Keratinocyte (primary cell): ENCODE measurements around the gene FOXI1.

ENCODE experiments used
- EZH2 ChIP-seq: IDR thresholded peaks from one replicate; pipeline ENCODE4 v1.6.1; 2012; ENCODE audit warnings: inconsistent platforms, mild to moderate bottlenecking, low read length, moderate library complexity
- TF ChIP-seq, protein P1 (sequence below), 3 experiments: IDR thresholded peaks in 1 of 3; conservative IDR thresholded peaks in 1 of 3; optimal IDR thresholded peaks in 1 of 3; 2 replicates in 2 of 3; 3 replicates in 1 of 3; pipeline versions ENCODE3 to v1.5.1; 2011; ENCODE audit warnings: low read length in 3 of 3, mild to moderate bottlenecking in 3 of 3, moderate library complexity in 2 of 3, control low read depth in 1 of 3, inconsistent platforms in 1 of 3; ENCODE audit not compliant: insufficient read depth in 2 of 3; ENCODE audit errors: extremely low read depth in 1 of 3

DNA sequence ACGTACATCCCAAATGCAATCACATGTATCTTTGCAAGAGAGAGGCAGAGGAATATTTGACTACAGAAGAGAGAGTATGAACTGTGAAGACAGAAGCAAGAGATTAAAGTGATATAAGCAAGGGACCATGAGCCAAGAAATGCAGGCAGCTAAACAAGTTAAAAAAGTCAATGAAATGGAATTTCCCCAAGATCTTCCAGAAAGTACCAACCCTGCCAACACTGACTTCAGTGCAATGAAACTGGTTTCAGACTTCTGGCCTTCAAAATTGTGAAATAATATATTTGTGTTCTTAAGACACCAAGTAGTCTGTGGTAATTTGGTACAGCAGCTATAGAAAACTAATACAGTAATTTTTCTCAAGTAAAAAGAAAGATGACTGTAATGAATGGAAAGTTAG, 20.9 kb downstream of the FOXI1 start:
- TF ChIP-seq, protein P1, sequence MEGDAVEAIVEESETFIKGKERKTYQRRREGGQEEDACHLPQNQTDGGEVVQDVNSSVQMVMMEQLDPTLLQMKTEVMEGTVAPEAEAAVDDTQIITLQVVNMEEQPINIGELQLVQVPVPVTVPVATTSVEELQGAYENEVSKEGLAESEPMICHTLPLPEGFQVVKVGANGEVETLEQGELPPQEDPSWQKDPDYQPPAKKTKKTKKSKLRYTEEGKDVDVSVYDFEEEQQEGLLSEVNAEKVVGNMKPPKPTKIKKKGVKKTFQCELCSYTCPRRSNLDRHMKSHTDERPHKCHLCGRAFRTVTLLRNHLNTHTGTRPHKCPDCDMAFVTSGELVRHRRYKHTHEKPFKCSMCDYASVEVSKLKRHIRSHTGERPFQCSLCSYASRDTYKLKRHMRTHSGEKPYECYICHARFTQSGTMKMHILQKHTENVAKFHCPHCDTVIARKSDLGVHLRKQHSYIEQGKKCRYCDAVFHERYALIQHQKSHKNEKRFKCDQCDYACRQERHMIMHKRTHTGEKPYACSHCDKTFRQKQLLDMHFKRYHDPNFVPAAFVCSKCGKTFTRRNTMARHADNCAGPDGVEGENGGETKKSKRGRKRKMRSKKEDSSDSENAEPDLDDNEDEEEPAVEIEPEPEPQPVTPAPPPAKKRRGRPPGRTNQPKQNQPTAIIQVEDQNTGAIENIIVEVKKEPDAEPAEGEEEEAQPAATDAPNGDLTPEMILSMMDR (optimal IDR thresholded peaks at IDR 0.05 in 1 of 3, IDR thresholded peaks at IDR 0.05 in 1 of 3, conservative IDR thresholded peaks at IDR 0.05 in 1 of 3; ENCODE audit: extremely low read depth in 1 of 3, insufficient read depth in 2 of 3, low read length in 3 of 3): no peak
- TF ChIP-seq EZH2: no peak
